ENCODE measurements around the gene HEATR5A.

HEATR5A gene

GRCh38 chr14:31253746-31254471, 166.4 kb downstream of the HEATR5A start:
- DNase-seq, result no peak

- DNase-seq, result no peak
These were observed 167.5 kb downstream of the HEATR5A start for GRCh38 chr14:31252865-31253264.

GRCh38 chr14:31251028-31251958, 169.1 kb downstream of the HEATR5A start:
- peak; percentile 78 for DNase-seq

GRCh38 chr14:31244626-31245025, 175.7 kb downstream of the HEATR5A start:
- DNase-seq, result no peak

- DNase-seq, result peak; percentile 30
These were observed 176.5 kb downstream of the HEATR5A start for GRCh38 chr14:31243860-31244259.

GRCh38 chr14:31242161-31242940, 178.0 kb downstream of the HEATR5A start:
- DNase-seq, result peak; percentile 29

Measured in hematopoietic multipotent progenitor cell treated with erythropoietin and hydrocortisone succinate and interleukin-3 and kit ligand, for 6 days (in vitro differentiated cells).